ENCODE data around the gene ALDH3B2. TPM values are rescaled to one million over a fixed set of nuclear protein-coding genes. Genes with fewer than 3 reads are reported as not detected.

The ALDH3B2 gene
- total and polyA plus RNA-seq, 2 of the 8 experiments (the other 6 are each of a cell fraction or from before 2014, with no cell fraction given): not detected

GRCh38 chr11:67651976-67652781, 22.2 kb downstream of the ALDH3B2 start (continued):
- TF ChIP-seq, protein P1, sequence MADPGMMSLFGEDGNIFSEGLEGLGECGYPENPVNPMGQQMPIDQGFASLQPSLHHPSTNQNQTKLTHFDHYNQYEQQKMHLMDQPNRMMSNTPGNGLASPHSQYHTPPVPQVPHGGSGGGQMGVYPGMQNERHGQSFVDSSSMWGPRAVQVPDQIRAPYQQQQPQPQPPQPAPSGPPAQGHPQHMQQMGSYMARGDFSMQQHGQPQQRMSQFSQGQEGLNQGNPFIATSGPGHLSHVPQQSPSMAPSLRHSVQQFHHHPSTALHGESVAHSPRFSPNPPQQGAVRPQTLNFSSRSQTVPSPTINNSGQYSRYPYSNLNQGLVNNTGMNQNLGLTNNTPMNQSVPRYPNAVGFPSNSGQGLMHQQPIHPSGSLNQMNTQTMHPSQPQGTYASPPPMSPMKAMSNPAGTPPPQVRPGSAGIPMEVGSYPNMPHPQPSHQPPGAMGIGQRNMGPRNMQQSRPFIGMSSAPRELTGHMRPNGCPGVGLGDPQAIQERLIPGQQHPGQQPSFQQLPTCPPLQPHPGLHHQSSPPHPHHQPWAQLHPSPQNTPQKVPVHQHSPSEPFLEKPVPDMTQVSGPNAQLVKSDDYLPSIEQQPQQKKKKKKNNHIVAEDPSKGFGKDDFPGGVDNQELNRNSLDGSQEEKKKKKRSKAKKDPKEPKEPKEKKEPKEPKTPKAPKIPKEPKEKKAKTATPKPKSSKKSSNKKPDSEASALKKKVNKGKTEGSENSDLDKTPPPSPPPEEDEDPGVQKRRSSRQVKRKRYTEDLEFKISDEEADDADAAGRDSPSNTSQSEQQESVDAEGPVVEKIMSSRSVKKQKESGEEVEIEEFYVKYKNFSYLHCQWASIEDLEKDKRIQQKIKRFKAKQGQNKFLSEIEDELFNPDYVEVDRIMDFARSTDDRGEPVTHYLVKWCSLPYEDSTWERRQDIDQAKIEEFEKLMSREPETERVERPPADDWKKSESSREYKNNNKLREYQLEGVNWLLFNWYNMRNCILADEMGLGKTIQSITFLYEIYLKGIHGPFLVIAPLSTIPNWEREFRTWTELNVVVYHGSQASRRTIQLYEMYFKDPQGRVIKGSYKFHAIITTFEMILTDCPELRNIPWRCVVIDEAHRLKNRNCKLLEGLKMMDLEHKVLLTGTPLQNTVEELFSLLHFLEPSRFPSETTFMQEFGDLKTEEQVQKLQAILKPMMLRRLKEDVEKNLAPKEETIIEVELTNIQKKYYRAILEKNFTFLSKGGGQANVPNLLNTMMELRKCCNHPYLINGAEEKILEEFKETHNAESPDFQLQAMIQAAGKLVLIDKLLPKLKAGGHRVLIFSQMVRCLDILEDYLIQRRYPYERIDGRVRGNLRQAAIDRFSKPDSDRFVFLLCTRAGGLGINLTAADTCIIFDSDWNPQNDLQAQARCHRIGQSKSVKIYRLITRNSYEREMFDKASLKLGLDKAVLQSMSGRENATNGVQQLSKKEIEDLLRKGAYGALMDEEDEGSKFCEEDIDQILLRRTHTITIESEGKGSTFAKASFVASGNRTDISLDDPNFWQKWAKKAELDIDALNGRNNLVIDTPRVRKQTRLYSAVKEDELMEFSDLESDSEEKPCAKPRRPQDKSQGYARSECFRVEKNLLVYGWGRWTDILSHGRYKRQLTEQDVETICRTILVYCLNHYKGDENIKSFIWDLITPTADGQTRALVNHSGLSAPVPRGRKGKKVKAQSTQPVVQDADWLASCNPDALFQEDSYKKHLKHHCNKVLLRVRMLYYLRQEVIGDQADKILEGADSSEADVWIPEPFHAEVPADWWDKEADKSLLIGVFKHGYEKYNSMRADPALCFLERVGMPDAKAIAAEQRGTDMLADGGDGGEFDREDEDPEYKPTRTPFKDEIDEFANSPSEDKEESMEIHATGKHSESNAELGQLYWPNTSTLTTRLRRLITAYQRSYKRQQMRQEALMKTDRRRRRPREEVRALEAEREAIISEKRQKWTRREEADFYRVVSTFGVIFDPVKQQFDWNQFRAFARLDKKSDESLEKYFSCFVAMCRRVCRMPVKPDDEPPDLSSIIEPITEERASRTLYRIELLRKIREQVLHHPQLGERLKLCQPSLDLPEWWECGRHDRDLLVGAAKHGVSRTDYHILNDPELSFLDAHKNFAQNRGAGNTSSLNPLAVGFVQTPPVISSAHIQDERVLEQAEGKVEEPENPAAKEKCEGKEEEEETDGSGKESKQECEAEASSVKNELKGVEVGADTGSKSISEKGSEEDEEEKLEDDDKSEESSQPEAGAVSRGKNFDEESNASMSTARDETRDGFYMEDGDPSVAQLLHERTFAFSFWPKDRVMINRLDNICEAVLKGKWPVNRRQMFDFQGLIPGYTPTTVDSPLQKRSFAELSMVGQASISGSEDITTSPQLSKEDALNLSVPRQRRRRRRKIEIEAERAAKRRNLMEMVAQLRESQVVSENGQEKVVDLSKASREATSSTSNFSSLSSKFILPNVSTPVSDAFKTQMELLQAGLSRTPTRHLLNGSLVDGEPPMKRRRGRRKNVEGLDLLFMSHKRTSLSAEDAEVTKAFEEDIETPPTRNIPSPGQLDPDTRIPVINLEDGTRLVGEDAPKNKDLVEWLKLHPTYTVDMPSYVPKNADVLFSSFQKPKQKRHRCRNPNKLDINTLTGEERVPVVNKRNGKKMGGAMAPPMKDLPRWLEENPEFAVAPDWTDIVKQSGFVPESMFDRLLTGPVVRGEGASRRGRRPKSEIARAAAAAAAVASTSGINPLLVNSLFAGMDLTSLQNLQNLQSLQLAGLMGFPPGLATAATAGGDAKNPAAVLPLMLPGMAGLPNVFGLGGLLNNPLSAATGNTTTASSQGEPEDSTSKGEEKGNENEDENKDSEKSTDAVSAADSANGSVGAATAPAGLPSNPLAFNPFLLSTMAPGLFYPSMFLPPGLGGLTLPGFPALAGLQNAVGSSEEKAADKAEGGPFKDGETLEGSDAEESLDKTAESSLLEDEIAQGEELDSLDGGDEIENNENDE (IDR thresholded peaks at IDR 0.05; ENCODE audit: insufficient replicate concordance, low read length): no peak
- TF ChIP-seq EP300 (IDR thresholded peaks at IDR 0.05; ENCODE audit: borderline replicate concordance in 1 of 2, low read depth in 2 of 2, low read length in 2 of 2) (no peak), SAP30 (IDR thresholded peaks at IDR 0.05; ENCODE audit: insufficient read depth, insufficient replicate concordance, low read length) (no peak), TAF7 (optimal IDR thresholded peaks at IDR 0.05; ENCODE audit: borderline replicate concordance, low read depth, low read length) (no peak), POLR2A (IDR thresholded peaks at IDR 0.05; ENCODE audit: control extremely low read depth in 1 of 2, low read depth in 2 of 2, low read length in 2 of 2) (no peak), USF2 (IDR thresholded peaks at IDR 0.05; ENCODE audit: low read length) (no peak), CHD1 (IDR thresholded peaks at IDR 0.05; ENCODE audit: low read depth, low read length) (no peak), EZH2 (IDR thresholded peaks at IDR 0.05; ENCODE audit: low read depth, low read length, severe bottlenecking) (no peak)

Data from H1 (cell line).